Measurements from ENCODE around the gene ICA1.

Gene ICA1

DNA sequence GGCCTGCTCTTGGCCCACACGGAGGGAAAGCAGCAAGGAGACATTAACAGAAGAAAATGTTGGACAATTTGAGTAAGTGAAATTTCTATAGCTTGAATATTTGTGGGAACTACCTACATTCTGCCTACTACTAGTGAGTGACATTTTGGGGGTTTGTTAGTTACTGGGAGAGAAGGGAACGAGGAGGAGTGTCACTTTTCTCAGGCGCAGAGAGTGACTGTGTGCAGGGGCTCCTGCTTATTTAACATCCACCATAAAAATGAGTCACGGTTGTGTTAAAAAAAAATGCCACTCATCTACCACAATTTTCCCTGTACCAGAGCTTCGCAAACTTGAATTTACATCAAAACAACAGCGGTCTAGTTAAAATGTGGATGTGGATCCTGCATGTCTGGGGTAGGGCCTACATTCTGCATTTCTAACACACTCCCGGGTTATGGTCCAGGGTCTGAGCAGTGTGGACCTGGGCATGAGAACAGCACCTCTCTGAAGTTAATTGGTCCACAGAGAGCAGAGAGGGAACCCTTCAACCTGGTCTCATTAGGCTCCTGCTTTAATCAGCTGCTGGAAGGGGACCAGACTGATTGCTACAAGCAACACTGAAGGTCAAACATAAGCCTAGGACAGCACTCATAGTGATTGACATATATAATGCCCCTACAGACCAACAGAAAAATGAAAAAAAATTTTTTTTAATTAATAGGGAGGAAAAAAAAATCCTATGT is 41.4 kb downstream of the ICA1 start:
- Histone ChIP-seq H3K4me3 (ENCODE audit: low read length, poor library complexity, severe bottlenecking) (no peak overlapping the region), H3K36me3 (ENCODE audit: insufficient read depth, low read length) (no peaks in the 10 kb centered on the region), H3K4me2 (ENCODE audit: low read depth, low read length, poor library complexity, severe bottlenecking) (no peak overlapping the region), H3K9me2 (replicated peaks; ENCODE audit: low read depth, low read length) (no peaks in the 10 kb centered on the region), H3K4me1 (ENCODE audit: insufficient read depth, low read length, poor library complexity, severe bottlenecking) (peaks cover 9% of the 10 kb centered on the region), H4K20me1 (ENCODE audit: insufficient read depth, low read length, poor library complexity, severe bottlenecking) (no peaks in the 10 kb centered on the region), H2AFZ (ENCODE audit: low read length) (no peak overlapping the region), H3F3A (ENCODE audit: low read depth) (no peaks in the 10 kb centered on the region), H3K9ac (ENCODE audit: low read depth, low read length, poor library complexity, severe bottlenecking) (no peak overlapping the region), H3K9me3 (ENCODE audit: insufficient read depth, low read depth, low read length) (no peaks in the 10 kb centered on the region), H3K79me2 (ENCODE audit: insufficient read depth, low read length) (no peaks in the 10 kb centered on the region), H3K27me3 (ENCODE audit: insufficient read depth, low read length, poor library complexity, severe bottlenecking) (no peaks in the 10 kb centered on the region)
- no peak for TF ChIP-seq EZH2phosphoT487 (IDR thresholded peaks at IDR 0.05; ENCODE audit: borderline replicate concordance)
- TF ChIP-seq, protein P1, sequence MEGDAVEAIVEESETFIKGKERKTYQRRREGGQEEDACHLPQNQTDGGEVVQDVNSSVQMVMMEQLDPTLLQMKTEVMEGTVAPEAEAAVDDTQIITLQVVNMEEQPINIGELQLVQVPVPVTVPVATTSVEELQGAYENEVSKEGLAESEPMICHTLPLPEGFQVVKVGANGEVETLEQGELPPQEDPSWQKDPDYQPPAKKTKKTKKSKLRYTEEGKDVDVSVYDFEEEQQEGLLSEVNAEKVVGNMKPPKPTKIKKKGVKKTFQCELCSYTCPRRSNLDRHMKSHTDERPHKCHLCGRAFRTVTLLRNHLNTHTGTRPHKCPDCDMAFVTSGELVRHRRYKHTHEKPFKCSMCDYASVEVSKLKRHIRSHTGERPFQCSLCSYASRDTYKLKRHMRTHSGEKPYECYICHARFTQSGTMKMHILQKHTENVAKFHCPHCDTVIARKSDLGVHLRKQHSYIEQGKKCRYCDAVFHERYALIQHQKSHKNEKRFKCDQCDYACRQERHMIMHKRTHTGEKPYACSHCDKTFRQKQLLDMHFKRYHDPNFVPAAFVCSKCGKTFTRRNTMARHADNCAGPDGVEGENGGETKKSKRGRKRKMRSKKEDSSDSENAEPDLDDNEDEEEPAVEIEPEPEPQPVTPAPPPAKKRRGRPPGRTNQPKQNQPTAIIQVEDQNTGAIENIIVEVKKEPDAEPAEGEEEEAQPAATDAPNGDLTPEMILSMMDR (conservative IDR thresholded peaks at IDR 0.05; ENCODE audit: low read length) = no peak

DNA sequence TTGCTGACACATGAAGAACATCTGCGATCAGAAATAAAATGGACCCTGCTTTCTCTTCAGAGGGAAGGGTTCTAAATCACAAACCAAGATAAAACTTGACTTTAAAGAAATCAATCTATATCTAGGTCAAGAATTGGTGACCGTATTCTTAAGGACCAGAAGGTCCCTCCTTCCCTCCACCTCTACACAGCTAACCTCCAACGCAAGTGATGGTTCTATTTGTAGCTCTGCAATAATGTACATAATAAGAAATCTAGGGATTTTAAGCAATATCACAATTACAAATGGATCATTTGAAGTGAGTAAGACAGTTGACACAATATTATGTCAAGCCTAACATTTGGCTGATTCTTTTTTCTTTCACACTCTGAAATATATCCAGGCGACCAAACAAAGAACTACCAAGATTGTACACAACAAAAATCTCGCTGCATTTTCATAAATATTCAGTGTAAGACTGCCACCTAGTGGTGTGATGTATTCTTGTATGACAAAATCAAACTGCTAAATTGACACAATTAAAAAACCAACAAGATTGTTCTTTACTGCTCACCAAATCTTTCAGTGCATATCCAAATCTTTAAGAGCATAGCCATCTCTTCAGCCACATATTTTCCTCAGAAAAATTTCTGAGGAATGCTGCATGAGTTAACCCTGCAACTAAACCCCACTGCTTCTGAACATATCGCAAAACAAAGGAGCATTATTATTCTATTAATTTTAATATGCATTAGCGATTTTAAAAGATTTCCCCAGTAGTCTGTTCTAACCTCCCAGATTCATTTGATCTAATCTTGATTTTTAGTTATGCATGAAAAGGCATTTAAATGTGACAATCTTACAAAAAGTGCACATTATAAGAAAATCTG is 44.5 kb downstream of the ICA1 start:
- Histone ChIP-seq H4K20me1 (ENCODE audit: insufficient read depth, low read length, poor library complexity, severe bottlenecking) (no peaks in the 10 kb centered on the region), H3K79me2 (ENCODE audit: insufficient read depth, low read length) (no peaks in the 10 kb centered on the region), H3K4me2 (ENCODE audit: low read depth, low read length, poor library complexity, severe bottlenecking) (no peak overlapping the region), H3K9me3 (ENCODE audit: insufficient read depth, low read depth, low read length) (no peaks in the 10 kb centered on the region), H3K4me3 (ENCODE audit: low read length, poor library complexity, severe bottlenecking) (no peak overlapping the region), H3K36me3 (ENCODE audit: insufficient read depth, low read length) (no peaks in the 10 kb centered on the region), H3F3A (ENCODE audit: low read depth) (no peaks in the 10 kb centered on the region), H2AFZ (ENCODE audit: low read length) (no peak overlapping the region), H3K9me2 (replicated peaks; ENCODE audit: low read depth, low read length) (no peaks in the 10 kb centered on the region), H3K4me1 (ENCODE audit: insufficient read depth, low read length, poor library complexity, severe bottlenecking) (peaks cover 10% of the 10 kb centered on the region), H3K9ac (ENCODE audit: low read depth, low read length, poor library complexity, severe bottlenecking) (no peak overlapping the region), H3K27me3 (ENCODE audit: insufficient read depth, low read length, poor library complexity, severe bottlenecking) (no peaks in the 10 kb centered on the region)
- TF ChIP-seq EZH2phosphoT487 (IDR thresholded peaks at IDR 0.05; ENCODE audit: borderline replicate concordance) = no peak
- TF ChIP-seq, protein P1 (conservative IDR thresholded peaks at IDR 0.05; ENCODE audit: low read length) = peak; percentile 74

DNA sequence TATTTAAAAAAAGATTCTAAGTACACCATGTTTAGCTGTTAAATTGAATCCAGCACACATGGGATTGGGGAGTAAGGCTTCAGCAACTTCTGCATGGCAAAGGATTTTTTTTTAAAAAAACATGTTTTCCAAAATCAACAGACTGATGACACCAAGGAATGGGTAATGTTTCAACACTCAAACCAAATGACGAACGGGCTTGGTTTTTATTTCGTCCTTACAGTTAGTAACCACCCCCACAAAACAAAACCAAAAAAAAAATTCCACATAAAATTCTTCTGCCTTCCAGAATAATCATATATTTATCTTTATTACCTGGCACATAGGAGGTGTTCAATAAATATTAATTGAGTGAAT is 45.7 kb downstream of the ICA1 start:
- Histone ChIP-seq H3K4me3 (ENCODE audit: low read length, poor library complexity, severe bottlenecking) (no peak overlapping the region), H3K27me3 (ENCODE audit: insufficient read depth, low read length, poor library complexity, severe bottlenecking) (no peaks in the 10 kb centered on the region), H3K4me1 (ENCODE audit: insufficient read depth, low read length, poor library complexity, severe bottlenecking) (peaks cover 16% of the 10 kb centered on the region), H3K79me2 (ENCODE audit: insufficient read depth, low read length) (no peaks in the 10 kb centered on the region), H3K9me2 (replicated peaks; ENCODE audit: low read depth, low read length) (no peaks in the 10 kb centered on the region), H3F3A (ENCODE audit: low read depth) (no peaks in the 10 kb centered on the region), H3K4me2 (ENCODE audit: low read depth, low read length, poor library complexity, severe bottlenecking) (no peak overlapping the region), H4K20me1 (ENCODE audit: insufficient read depth, low read length, poor library complexity, severe bottlenecking) (no peaks in the 10 kb centered on the region), H3K9me3 (ENCODE audit: insufficient read depth, low read depth, low read length) (no peaks in the 10 kb centered on the region), H3K36me3 (ENCODE audit: insufficient read depth, low read length) (no peaks in the 10 kb centered on the region), H2AFZ (ENCODE audit: low read length) (no peak overlapping the region), H3K9ac (ENCODE audit: low read depth, low read length, poor library complexity, severe bottlenecking) (no peak overlapping the region)
- TF ChIP-seq EZH2phosphoT487 (IDR thresholded peaks at IDR 0.05; ENCODE audit: borderline replicate concordance) = no peak
- TF ChIP-seq, protein P1 (conservative IDR thresholded peaks at IDR 0.05; ENCODE audit: low read length) = no peak
